Measurements from ENCODE around the gene ERVK3-1. TPM values are rescaled to one million over a fixed set of nuclear protein-coding genes. Genes with fewer than 3 reads are reported as not detected.

The ERVK3-1 gene
- total and polyA plus RNA-seq, 2 of the 13 experiments (the other 11 are each of a cell fraction or from before 2014, with no cell fraction given), result 28.5 to 38.7 TPM

DNA sequence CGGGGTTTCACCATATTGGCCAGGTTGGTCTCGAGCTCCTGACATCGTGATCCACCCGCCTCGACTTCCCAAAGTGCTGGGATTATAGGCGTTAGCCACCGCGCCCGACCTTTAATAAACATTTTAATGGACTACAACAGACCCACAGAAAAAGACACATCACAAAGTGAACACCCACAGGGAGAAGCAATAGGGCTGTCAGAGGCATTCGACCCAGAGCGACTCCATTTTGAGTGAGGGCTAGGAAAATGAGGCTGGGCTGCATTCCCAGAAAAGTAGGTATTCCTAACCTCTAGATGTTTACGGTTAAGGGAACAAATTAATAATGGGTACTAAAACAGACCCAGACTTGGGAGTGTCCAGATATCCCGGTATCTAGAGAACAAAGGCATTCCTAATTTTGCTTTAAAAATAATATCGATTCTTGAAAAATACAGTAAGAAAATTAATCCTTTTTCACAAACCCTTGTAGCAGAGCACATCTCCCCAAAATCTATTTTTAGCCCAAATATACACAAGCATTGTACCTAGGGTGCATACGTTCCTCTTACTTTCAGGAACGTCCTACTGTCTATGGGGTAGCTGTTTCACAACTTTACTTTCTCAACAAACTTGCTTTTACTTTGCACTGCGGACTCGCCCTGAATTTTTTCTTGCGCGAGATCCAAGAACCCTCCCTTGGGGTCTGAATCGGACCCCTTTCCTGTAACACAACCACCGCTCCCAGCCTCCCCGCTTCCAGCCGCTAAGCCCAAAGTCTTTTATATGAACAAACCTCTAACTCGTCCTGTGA is 27.2 kb upstream of the ERVK3-1 start (continued):
- TF ChIP-seq ZNF879 (CRISPR knock-in tag; IDR thresholded peaks at IDR 0.05), result no peak

- in situ Hi-C loops (cut with HindIII; ENCODE audit: extremely low pct_ligation_motif_present, low pct_unique_long_range_greater_than_20kb), result no loop called here
- Histone ChIP-seq H3K27me3 (ENCODE audit: control insufficient read depth in 1 of 2, insufficient read depth in 2 of 2, low read length in 2 of 2) (no peaks in the 10 kb centered on the region; a peak in 1 of 5 replicates), H3K36me3 (replicated peaks in 1 of 2; ENCODE audit: control insufficient read depth in 1 of 2, insufficient read depth in 2 of 2, low read length in 2 of 2) (peaks cover 4 to 7% of the 10 kb centered on the region in 2 experiments; a peak in 4 of 5 replicates), H3K4me2 (ENCODE audit: low read depth, low read length) (peak within 1 kb of the TSS; percentile 95), H3K79me2 (ENCODE audit: insufficient read depth, low read length) (peaks cover 47% of the 10 kb centered on the region), H2AFZ (ENCODE audit: low read length) (peak within 1 kb of the TSS; percentile 87), H3K27ac (ENCODE audit: extremely low read length, insufficient read depth, low read length) (peak within 1 kb of the TSS; percentile 85), H3K9ac (ENCODE audit: insufficient read depth, low read depth, low read length) (peak within 1 kb of the TSS; percentile 93), H3K4me3 (replicated peaks in 1 of 3; ENCODE audit: insufficient read depth in 1 of 3, low read depth in 2 of 3, low read length in 3 of 3) (peak within 1 kb of the TSS; percentile 94 to 96 (median 96)), H3K9me3 (ENCODE audit: low read length) (no peaks in the 10 kb centered on the region; the same call in 1 of the 2 replicates), H3K4me1 (ENCODE audit: insufficient read depth, low read length) (peaks cover 37% of the 10 kb centered on the region), H4K20me1 (ENCODE audit: insufficient read depth, low read length) (no peaks in the 10 kb centered on the region)
- peak; percentile 98 for FAIRE-seq
- intact Hi-C loops (cut with micrococcal nuclease; ENCODE audit: unreplicated experiment), result loop anchor here (1.0 kb wide), 2 partner anchors 27 to 95 kb away; partner anchors contain the start of genes ERVK3-1 and ZNF274
- ATAC-seq, result peak; percentile 97
- peak; percentile 97 for DNase-seq (ENCODE audit: low spot score)
- 0% methylated on average over 14 of the region's 42 CpGs for WGBS (ENCODE audit: low lambda C conversion rate)
- ChIA-PET CTCF (ENCODE audit: low intra/inter-chr PET ratio, low total read pairs) (no interaction called here), POLR2A (interaction anchor here (0.6 to 1.7 kb wide), 13 partner anchors 9 to 295 kb away, joined by 3 to 15 read pairs (median 4); partner anchors contain the start of genes ERVK3-1, ZNF274, ZNF497 and ZNF544)
- no TSS peak for BruUV-seq (replicated peaks)
- TF ChIP-seq HDAC1 (CRISPR knock-in tag; IDR thresholded peaks at IDR 0.05) (peak; percentile 80), SNAPC4 (CRISPR knock-in tag; IDR thresholded peaks at IDR 0.05) (no peak), TGIF2 (CRISPR knock-in tag; IDR thresholded peaks at IDR 0.05) (peak; percentile 58; the same call in 1 of the 2 replicates), ZFP36 (IDR thresholded peaks at IDR 0.05; ENCODE audit: borderline replicate concordance, low read depth, low read length, partially characterized antibody) (no peak), HNRNPK (IDR thresholded peaks at IDR 0.05; ENCODE audit: low read depth, low read length, poor library complexity, severe bottlenecking) (peak; percentile 14), NFYB (CRISPR knock-in tag; IDR thresholded peaks at IDR 0.05) (peak; percentile 99), ZNF615 (CRISPR knock-in tag; IDR thresholded peaks at IDR 0.05; ENCODE audit: borderline replicate concordance) (no peak), HOXA5 (CRISPR knock-in tag; IDR thresholded peaks at IDR 0.05) (no peak), ZNF558 (CRISPR knock-in tag; IDR thresholded peaks at IDR 0.05; ENCODE audit: borderline replicate concordance) (no peak), DNMT1 (CRISPR knock-in tag; IDR thresholded peaks at IDR 0.05) (no peak), HNRNPLL (IDR thresholded peaks at IDR 0.05; ENCODE audit: low read depth, low read length, poor library complexity, severe bottlenecking) (peak; percentile 92), ZNF24 (IDR thresholded peaks at IDR 0.05) (no peak), WIZ (CRISPR knock-in tag; IDR thresholded peaks at IDR 0.05) (no peak)
- TF ChIP-seq, protein P1, sequence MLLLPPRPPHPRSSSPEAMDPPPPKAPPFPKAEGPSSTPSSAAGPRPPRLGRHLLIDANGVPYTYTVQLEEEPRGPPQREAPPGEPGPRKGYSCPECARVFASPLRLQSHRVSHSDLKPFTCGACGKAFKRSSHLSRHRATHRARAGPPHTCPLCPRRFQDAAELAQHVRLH (CRISPR knock-in tag; IDR thresholded peaks at IDR 0.05; ENCODE audit: borderline replicate concordance, low read depth), result no peak
- TF ChIP-seq, protein P2, sequence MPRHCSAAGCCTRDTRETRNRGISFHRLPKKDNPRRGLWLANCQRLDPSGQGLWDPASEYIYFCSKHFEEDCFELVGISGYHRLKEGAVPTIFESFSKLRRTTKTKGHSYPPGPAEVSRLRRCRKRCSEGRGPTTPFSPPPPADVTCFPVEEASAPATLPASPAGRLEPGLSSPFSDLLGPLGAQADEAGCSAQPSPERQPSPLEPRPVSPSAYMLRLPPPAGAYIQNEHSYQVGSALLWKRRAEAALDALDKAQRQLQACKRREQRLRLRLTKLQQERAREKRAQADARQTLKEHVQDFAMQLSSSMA (CRISPR knock-in tag; IDR thresholded peaks at IDR 0.05), result no peak
Measured at GRCh38 chr19:58278541-58279041, 26.6 kb upstream of the ERVK3-1 start, which contains the start of gene ZNF8. Gene ZNF8, plus strand, starts transcription at chr19:58278955. Its CDS starts 127 bp downstream, at chr19:58279082.
